SK-MEL-5 (cell line): ENCODE data around the gene AGAP4. TPM values are rescaled to one million over a fixed set of nuclear protein-coding genes. Genes with fewer than 3 reads are reported as not detected.
"Not testable (repeated sequence)": the region's sequence is repeated elsewhere in the genome, so short reads cannot be mapped to it uniquely, and the experiment has no call there.

Source experiments
- DNase-seq: peaks from one replicate; pipeline ENCODE4 v3.0.0-alpha.2; 2016; ENCODE audit warnings: low read depth, low spot score
- in situ Hi-C: cut with HindIII; loops from 2 replicates; pipeline ENCODE4 v1.10.0; 2016; ENCODE audit warnings: low sequenced_read_pairs, high pct_unique_total_duplicates, low pct_unique_long_range_greater_than_20kb
- small RNA-seq, 2 experiments: library from RNA; depleted of rRNA; stranded (forward); fragments of <200 nt; gene quantifications; one replicate each; pipeline ENCODE3, GENCODE V24; 2014
- total RNA-seq: library from RNA; depleted of rRNA; stranded (reverse); fragments of >200 nt; shearing (Covaris generic); gene quantifications from 2 replicates; pipeline ENCODE4 v1.2.3, GENCODE V29; 2014; rRNA removed

The AGAP4 gene
- total RNA-seq, 1 experiment from 2014 or later: 2.2 TPM

DNA sequence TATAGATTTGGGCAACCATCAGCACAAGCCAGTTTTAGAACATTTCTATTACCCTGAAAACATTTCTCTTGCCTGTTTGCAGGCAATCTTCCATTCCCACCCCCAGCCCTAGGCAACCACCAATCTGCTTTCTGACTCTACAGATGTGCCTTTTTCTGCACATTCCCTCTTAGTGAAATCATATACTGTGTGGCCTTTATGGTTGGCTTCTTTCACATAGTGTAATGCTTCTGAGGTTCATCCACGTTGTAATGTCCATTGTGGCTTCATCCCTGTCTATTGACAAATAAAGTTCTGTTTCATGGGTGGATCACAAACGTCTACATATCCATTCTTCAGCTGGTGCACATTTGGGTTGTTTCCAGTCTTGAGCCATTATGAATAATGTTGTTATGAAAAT lies 42.3 kb downstream of the AGAP4 start:
- in situ Hi-C loops, DNase-seq: not testable (repeated sequence)

DNA sequence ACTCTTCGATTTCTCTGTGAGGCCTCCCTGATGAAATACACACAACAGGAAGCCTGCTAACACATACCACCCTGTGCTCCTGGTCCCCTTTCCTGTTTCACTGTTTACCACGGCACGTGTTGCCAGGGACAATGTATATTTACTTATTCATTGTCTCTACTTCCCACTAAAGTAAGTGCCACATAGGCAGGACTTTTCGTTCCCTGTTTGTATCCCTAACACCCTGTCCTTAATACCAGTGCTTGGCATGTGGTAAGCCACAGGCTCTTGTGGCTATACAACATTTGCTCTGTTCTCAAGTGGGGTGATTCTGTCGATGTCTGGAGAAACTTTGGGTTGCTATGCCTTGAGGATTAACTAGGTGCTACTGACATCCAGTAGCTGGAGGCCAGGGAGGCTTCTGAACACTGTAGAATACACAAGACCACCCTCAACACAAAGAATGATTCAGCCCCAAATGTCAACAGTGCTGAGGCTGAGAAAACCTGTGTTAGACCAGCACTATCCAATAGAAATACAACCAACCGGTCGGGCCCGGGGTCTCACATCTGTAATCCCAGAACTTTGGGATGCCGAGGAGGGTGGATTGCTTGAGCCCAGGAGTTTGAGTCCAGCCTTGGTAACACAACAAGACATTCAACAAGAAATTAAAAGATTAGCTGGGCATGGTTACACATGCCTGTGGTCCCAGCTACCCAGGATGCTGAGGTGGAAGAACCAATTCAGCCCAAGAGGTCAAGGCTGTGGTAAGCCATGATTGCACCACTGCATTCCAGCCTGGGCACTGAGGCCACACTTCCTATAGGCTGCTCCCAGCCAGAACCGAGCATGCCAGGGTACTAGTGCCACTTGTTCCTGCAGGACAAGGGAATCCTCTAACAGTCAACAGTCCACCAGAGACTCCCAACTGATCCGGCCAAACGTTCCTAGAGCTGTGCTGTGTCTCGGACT lies 44.0 kb downstream of the AGAP4 start:
- DNase-seq, in situ Hi-C loops: not testable (repeated sequence)

DNA sequence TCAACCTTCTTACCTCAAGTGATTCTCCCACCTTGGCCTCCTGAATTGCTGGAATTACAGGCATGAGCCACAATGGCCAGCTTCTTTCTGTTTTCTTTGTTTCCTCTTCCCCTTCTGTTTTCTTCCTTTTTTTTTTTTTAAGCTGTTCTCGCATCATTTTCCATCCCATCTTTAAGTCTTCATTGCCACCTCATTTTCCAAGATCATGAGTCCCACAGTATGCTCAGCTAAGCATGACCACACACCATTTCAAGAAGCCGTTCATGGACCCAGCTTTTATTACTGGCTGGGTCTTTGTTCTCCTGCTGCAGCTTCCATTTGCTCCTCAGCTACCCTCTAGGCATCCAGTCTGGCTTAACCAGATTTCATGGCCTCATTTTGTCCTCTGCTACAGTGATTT lies 52.5 kb downstream of the AGAP4 start:
- in situ Hi-C loops, DNase-seq: not testable (repeated sequence)

DNA sequence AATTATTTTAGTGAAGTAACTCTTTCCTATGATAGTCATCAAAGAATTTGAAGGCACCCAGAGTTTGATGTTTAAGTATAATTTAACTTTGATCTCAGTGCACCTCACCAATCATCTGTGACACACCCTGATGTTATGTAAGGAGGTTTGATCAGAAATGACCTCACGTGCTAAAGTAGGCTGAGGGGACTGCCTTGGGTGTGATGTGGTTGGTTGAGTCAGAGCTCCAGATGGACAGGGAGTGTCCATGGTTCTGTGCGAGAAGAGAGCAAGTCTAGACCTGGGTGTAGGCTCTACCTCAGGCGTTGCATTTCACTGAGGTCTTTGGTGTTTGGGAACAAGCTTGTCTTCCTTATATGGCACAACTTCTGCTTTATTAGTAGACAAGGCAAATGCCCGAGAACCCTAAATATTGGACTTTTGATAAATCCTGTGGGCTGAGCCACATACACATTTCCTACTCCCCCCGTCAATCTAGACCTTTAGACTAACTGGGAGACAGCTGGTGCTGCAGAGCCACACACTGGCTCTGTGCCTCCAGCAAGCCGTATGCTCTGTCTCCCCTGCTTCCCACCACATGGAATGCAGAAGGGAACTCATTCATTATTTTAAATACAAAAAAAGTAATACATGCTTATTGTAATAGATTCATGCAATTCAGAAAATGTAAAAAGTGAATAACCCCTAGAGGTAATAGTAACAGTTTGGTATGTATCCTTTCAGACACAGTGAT lies 56.4 kb downstream of the AGAP4 start:
- DNase-seq, in situ Hi-C loops: not testable (repeated sequence)

DNA sequence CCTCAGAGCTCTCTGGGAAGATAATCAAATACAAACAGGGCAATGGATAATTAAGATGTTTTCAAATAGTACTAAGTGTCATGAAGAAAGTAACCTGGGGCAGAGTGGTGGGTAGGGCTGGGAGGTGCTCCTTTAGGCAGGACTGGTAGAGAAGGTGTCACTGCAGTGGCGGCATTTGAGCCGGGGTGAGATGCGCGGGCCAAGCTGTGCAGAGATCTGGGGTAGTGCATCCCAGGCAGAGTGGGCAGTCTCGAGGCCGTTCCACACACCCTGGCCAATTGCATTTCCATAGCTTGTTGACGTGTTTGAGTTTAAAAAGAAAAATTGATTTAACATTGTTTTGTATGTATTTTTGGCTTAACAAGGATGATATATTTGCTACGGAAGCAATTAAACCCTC lies 57.3 kb downstream of the AGAP4 start:
- in situ Hi-C loops, DNase-seq: not testable (repeated sequence)

DNA sequence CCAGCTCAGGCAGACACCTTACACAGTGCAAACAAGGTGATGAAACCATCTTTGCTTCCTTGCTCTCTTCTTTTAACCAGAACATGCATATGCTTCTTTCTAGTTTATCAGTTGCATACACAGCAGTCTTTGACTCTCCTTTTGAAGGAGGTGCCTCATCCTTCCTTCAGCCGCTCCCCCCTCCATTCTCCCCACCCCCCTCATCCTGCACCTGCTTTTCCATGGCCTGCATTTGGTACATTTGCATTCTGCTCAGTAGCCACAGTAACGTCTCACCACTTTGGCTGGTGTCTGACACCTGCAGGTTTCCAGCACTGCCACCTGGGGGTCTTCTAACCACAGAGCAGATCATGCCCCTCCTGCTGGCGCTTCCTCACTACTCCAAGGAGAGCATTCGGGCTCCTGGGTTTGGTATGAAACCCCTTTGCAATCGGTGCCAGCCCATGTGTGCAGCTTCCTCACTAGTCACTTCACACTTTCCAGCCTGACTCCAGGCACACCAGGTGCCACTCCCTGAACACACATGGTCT lies 60.0 kb downstream of the AGAP4 start:
- in situ Hi-C loops, DNase-seq: not testable (repeated sequence)

DNA sequence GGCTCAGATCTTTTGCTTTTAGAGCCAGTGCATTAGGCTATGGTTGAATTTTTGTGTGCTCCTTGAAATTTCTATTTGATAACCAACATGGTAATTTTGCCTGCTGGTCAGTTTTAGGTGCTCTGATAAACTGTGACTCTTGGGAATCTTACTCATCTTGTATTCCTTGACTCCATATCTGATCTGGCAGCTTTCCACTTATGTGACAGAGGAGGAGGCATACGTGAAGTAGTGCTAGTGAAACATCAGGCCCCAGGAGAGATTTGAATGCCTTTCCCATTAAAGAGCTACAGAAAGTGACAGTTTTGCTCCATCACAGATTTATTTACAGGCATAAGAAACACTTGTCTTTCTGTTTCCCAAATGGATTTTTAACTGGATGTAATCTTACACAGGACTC lies 61.1 kb downstream of the AGAP4 start:
- DNase-seq, in situ Hi-C loops: not testable (repeated sequence)

Small RNA genes within 50 kb of the gene (small RNA-seq; reads per million reads assigned to genes)
- gene AC012044.1: 0 reads per million in 2 experiments
- 0 reads per million in 2 experiments for gene RNA5SP310

Other genes with a start within 250 kb of the AGAP4 start
- gene ZFAND4, start 174.7 kb downstream of the AGAP4 start, total RNA-seq: 4.7 and 5.0 TPM in 2 replicates
- gene WASHC2C, start 120.2 kb downstream of the AGAP4 start, total RNA-seq: 16.8 and 18.7 TPM in 2 replicates
- gene TIMM23, start 125.0 kb upstream of the AGAP4 start, total RNA-seq: 73.9 and 81.2 TPM in 2 replicates
- gene NCOA4, start 183.1 kb upstream of the AGAP4 start, total RNA-seq: 136 and 146 TPM in 2 replicates
- gene MSMB, start 198.8 kb upstream of the AGAP4 start, total RNA-seq: not detected in 2 replicates